ENCODE data around the gene CLCN4.

The CLCN4 gene

DNA sequence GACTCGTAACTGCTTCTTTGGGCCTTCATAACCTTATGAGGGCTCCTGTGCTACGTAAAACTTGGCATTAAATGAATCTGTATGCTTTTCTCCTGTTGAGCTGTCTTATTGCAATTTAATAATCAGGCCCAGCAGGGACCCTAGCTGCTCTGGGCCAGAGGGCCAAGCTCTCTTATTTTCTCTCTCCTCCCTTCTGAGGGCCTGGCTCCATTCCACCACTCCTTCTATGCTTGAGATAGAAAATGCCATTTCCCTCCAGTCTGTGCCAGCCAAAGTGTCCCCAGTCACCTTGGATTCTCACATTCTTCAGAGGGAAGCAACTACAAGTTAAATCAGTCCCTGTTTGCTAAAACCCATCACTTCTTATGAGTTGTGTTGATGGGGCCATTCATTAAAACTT lies 90.1 kb downstream of the CLCN4 start:
- no peak for DNase-seq

DNA sequence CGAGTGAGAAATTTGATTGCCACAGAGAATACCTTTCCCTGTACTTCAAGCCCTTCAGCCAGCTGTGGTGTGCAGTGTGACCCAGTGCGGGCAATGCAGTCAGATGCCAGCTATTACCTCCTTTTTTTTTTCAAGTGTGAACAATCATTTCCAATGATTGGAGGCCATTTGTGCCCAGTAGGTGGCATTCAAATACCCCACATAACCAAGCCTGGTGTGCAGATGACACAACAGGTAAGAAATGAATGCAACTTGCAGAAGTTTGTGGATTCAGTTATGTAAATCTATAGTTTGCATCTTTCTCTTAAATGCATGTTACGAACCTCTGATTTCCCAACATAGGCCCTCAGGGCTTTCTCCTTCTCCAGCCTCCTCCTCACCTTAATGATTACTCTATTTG lies 98.0 kb downstream of the CLCN4 start:
- no peak for DNase-seq

DNA sequence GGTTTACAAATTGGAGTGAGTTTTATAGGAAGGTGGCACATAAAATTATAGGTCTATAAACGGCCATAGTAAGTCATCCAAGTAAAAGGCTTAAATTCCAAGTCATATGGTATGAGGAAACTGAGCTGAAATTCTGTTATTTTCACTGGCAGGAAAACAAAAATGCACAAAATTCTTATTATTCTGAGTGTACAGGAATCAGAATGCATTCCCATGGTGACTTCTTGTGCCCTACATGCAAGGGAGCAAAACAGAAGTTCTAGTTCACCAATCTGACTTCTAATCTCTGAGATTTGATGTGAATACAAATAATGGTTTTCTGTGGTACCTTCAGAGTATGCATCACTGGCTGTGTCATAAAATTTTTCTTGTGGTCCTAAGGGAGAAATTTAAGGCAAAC lies 102.9 kb downstream of the CLCN4 start:
- no peak for DNase-seq

DNA sequence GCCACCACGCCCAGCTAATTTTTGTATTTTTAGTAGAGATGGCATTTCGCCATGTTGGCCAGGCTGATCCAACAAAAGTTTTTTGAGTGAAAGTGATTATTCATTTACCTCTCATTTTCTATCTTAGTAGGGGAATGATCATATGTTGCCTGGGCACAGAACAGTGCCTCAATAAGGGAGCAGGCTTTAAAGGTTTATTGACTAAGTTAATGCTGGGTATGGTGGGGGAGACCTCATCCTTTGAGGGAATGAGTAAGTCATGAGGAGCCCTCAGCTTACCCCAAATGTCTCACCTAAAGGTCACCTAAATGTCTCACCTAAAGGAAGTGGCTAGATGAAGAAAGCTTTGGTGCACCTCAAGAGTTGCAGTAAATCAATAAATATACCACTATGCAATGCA lies 109.0 kb downstream of the CLCN4 start:
- DNase-seq = no peak

DNA sequence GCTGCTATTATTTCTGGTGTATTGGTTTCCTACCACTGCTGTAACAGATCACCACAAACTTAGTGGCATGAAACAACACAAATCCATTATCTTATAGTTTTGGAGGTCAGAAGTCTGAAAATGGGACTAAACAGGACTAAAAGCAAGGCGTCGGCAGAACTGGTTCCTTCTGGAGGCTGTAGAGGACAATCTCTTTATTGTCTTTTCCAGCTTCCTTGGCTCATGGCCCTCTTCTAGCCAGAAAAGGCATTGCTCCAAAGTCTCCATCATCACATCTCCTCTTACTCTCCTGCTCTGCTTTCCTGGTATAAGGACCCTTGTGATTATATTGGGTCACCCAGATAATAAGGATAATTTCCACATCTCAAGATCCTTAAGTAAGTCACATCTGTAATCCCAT lies 121.9 kb downstream of the CLCN4 start:
- no peak for DNase-seq

DNA sequence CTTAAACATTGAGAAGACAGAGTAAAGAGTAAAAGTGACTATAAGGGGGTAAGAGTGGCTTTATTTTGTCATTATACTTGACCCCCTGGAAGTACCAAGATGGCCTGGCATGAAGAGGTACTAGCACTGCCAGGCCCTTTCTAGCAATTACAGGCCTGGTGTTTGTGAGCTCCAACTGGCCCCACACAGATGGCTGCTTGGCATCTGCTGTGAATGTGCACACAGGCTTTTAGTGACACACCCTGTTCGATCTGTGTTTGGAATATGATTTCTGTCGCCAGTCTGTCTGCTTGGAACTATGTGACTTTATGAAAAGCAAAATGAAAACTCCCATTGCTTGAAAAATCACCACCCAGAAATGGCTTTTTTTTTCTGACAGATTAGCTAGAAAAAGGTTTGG lies 123.3 kb downstream of the CLCN4 start:
- no peak for DNase-seq

DNA sequence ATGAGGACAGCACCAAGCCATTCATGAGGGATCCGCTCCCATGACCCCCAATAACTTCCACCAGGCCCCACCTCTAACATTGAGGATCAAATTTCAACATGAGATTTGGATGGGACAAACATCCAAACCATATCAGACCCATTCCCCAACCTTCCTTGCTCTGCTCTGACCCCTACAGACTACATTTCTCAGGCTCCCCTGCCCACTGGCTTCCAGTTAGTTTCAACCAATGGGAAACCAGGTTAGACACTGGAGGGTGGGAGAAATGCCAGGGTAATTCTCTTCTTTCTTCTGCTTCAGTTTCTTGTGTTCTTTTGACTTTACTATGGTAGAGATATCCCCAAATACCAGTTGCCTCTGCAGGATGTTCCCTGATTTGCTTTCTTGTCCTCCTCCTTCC lies 125.7 kb downstream of the CLCN4 start:
- DNase-seq = no peak

DNA sequence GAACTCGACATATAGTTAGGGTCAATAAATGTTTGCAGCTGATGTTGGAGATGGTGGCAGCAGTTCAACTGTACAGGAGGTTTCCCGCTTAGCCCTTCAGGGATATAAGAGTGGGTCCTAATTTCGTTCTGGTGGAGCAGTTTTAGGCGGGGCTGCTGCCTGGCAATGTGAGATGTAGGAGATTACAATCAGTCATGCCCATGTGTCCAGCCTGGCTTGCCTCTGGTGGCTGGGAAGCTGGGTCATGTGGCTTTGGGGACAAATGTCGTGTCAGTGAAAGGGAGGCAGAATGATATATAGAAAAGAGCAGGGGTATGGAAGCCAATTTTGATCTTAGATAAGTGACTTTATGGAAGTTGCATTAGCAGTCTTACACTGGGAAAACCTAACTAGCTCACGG lies 129.4 kb downstream of the CLCN4 start:
- DNase-seq = no peak

All from GDM1 (cell line).